Measurements from ENCODE around the gene SPTAN1. TPM values are rescaled to one million over a fixed set of nuclear protein-coding genes. Genes with fewer than 3 reads are reported as not detected.

The SPTAN1 gene
- total and polyA plus RNA-seq, 2 donors (not counting 3 experiments of a cell fraction or from before 2014, with no cell fraction given): 408 to 502 TPM

DNA sequence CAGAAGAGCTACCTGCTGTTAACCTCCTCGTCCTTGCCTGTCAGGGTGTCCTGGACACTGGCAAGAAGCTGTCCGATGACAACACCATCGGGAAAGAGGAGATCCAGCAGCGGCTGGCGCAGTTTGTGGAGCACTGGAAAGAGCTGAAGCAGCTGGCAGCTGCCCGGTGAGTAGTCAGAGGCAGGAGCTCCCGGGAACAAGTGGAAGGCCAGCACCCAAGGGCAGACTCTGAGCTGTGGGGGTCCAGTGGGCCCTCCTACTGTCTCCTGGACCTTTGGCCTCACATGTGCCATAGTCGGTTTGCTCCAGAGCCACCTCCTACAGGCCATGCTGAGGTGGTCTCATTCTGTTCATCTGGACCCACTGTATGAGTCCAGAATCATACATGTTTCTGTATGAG is 65.6 kb downstream of the SPTAN1 start:
- intact Hi-C loops (cut with micrococcal nuclease): no loop called here
- H3K9me3 ChIP-seq (replicated peaks; ENCODE audit: control insufficient read depth, insufficient read depth, low read length): no peaks in the 10 kb centered on the region
- H3K4me3 ChIP-seq (replicated peaks in 1 of 3; ENCODE audit: insufficient read depth in 1 of 3, low read depth in 1 of 3, low read length in 3 of 3): no peak overlapping the region
- FAIRE-seq (no peak), DNase-seq (ENCODE audit: low read depth, low spot score) (no peak)
- H3K4me1 ChIP-seq (ENCODE audit: control insufficient read depth, extremely low read depth, insufficient read depth, low read length): no peaks in the 10 kb centered on the region
- no peaks in the 10 kb centered on the region for H3K27me3 ChIP-seq (ENCODE audit: control insufficient read depth in 2 of 2, insufficient read depth in 2 of 2, low read length in 2 of 2)
- no peak overlapping the region for H3K4me2 ChIP-seq (ENCODE audit: insufficient read depth, low read length)
- no peaks in the 10 kb centered on the region for H3K79me2 ChIP-seq (ENCODE audit: control insufficient read depth, insufficient read depth, low read length)
- H3K9me1 ChIP-seq (replicated peaks; ENCODE audit: control insufficient read depth, extremely low read depth, insufficient read depth, low read length): no peaks in the 10 kb centered on the region
- no peak overlapping the region for H3K9ac ChIP-seq (replicated peaks; ENCODE audit: extremely low read depth, insufficient read depth, low read length)
- ChIA-PET CTCF (interaction anchor here (0.9 kb wide), 1 partner anchor 8 kb away, joined by 3 read pairs; no protein-coding TSS in a partner anchor), POLR2A (interaction anchor here (0.6 kb wide), 1 partner anchor 17 kb away, joined by 3 read pairs; no protein-coding TSS in a partner anchor)
- no peaks in the 10 kb centered on the region for H4K20me1 ChIP-seq (replicated peaks; ENCODE audit: control insufficient read depth, extremely low read depth, insufficient read depth, low read length)
- TF ChIP-seq FOS (IDR thresholded peaks at IDR 0.05; ENCODE audit: borderline replicate concordance, insufficient read depth, low read length) (no peak), EZH2 (IDR thresholded peaks at IDR 0.05; ENCODE audit: borderline replicate concordance, low read depth, low read length, severe bottlenecking) (no peak), MYC (IDR thresholded peaks at IDR 0.05; ENCODE audit: low read depth, low read length) (no peak), POLR2AphosphoS5 (IDR thresholded peaks at IDR 0.05; ENCODE audit: insufficient read depth, low read depth, low read length) (no peak), JUN (IDR thresholded peaks at IDR 0.05; ENCODE audit: borderline replicate concordance, insufficient read depth, insufficient read length, low read depth) (no peak), POLR2A (IDR thresholded peaks at IDR 0.05; ENCODE audit: low read depth, low read length) (no peak), GATA2 (IDR thresholded peaks at IDR 0.05; ENCODE audit: insufficient read depth, insufficient read length, low read depth, low read length) (no peak)
- TF ChIP-seq, protein P1, sequence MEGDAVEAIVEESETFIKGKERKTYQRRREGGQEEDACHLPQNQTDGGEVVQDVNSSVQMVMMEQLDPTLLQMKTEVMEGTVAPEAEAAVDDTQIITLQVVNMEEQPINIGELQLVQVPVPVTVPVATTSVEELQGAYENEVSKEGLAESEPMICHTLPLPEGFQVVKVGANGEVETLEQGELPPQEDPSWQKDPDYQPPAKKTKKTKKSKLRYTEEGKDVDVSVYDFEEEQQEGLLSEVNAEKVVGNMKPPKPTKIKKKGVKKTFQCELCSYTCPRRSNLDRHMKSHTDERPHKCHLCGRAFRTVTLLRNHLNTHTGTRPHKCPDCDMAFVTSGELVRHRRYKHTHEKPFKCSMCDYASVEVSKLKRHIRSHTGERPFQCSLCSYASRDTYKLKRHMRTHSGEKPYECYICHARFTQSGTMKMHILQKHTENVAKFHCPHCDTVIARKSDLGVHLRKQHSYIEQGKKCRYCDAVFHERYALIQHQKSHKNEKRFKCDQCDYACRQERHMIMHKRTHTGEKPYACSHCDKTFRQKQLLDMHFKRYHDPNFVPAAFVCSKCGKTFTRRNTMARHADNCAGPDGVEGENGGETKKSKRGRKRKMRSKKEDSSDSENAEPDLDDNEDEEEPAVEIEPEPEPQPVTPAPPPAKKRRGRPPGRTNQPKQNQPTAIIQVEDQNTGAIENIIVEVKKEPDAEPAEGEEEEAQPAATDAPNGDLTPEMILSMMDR (IDR thresholded peaks at IDR 0.05; ENCODE audit: extremely low read depth in 1 of 2, insufficient read depth in 1 of 2, low read depth in 1 of 2, low read length in 2 of 2): no peak
- TF ChIP-seq, protein P2, sequence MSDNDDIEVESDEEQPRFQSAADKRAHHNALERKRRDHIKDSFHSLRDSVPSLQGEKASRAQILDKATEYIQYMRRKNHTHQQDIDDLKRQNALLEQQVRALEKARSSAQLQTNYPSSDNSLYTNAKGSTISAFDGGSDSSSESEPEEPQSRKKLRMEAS (IDR thresholded peaks at IDR 0.05; ENCODE audit: insufficient read depth, insufficient read length): no peak
- dilution Hi-C loops (cut with MboI; ENCODE audit: extremely low pct_ligation_motif_present, low sequenced_read_pairs): no loop called here
- no peak overlapping the region for H3K27ac ChIP-seq (ENCODE audit: insufficient read depth, low read depth, low read length)
- no peak overlapping the region for H2AFZ ChIP-seq (ENCODE audit: low read depth, low read length)
- peaks cover 52 to 67% of the 10 kb centered on the region in 2 experiments for H3K36me3 ChIP-seq (ENCODE audit: control insufficient read depth in 2 of 2, extremely low read depth in 1 of 2, insufficient read depth in 2 of 2, low read length in 2 of 2)
- BruUV-seq (replicated peaks): no TSS peak

Measured in endothelial cell of umbilical vein (primary cell).